Mucosa of descending colon (tissue), 3 donors: ENCODE results near the gene CIB1. TPM values are rescaled to one million over a fixed set of nuclear protein-coding genes. Genes with fewer than 3 reads are reported as not detected.

Experiments
- ATAC-seq: fragments of 200-7000 bp; cut with Tn5 transposase; one replicate; pipeline ENCODE4 v1.9.1; 2020; ENCODE audit warnings: mild to moderate bottlenecking, moderate library complexity
- DNase-seq, 3 donors: peaks; one replicate each; pipeline ENCODE4 v3.0.0-alpha.2; 2020
- H3K36me3 ChIP-seq: fragments of 200-600 bp; one replicate; pipeline ENCODE4 v1.8.0; 2021; ENCODE audit warnings: low read depth, mild to moderate bottlenecking
- H3K4me1 ChIP-seq: fragments of 200-600 bp; one replicate; pipeline ENCODE4 v1.8.0; 2021; ENCODE audit warnings: low read depth, mild to moderate bottlenecking
- H3K4me3 ChIP-seq: fragments of 200-600 bp; one replicate; pipeline ENCODE4 v1.8.0; 2021; ENCODE audit warnings: mild to moderate bottlenecking
- H3K9me3 ChIP-seq: fragments of 200-600 bp; one replicate; pipeline ENCODE4 v1.8.0; 2021; ENCODE audit warnings: mild to moderate bottlenecking
- intact Hi-C, 2 donors: fragments of 100-400 bp; cut with DNase I in 1 of 2; cut with micrococcal nuclease in 1 of 2; formaldehyde crosslinking; loops; one replicate each; pipeline versions ENCODE4 v1.11.0 to v1.11.1; 2022; cut with DNase I, micrococcal nuclease
- total RNA-seq, 3 donors: library from RNA; stranded (reverse); fragmentation: NEBNext Ultra II Directional in 2 of 3; extraction: Animal tissue kit (Norgen Biotek cat#: 25700) in 2 of 3; gene quantifications; one replicate each; pipeline versions ENCODE4 v1.2.1 to v1.2.4, GENCODE V29; 2021 to 2023
- TF ChIP-seq, protein P1 (sequence below): fragments of 200-600 bp; IDR thresholded peaks from one replicate; pipeline ENCODE4 v1.8.0; 2022; ENCODE audit warnings: antibody characterized with exemption, mild to moderate bottlenecking
- donor health status: DM: no; HTN: no; CAD: no; lungs with moderate emphysema.
- donor health status: DM: no; HTN: no; CAD: no.
- donor health status: DM: no; HTN: yes; CAD: no.

Gene CIB1
- total RNA-seq, 3 donors from 2014 or later = 126 to 273 (median 209) TPM

DNA sequence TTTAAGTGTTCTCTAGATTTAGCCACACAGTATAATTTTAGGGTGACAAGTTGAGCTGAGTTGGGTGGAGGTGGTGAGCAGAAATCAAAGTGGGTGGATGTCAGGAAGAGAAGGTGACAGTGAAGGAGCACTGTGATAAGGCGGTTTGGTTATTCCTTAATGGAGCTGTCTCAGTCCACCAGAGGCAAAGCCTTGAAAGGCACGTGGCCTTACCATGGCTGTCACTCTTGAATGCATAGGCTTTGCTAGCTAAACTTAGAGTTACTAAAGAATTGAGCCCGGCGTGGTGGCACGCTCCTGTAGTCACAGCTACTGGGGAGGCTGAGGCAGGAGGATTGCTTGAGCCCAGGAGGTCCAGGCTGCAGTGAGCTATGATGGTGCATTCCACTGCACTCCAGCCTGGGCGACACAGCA lies 15.1 kb upstream of the CIB1 start:
- no peaks in the 10 kb centered on the region for H3K9me3 ChIP-seq
- TF ChIP-seq, protein P1, sequence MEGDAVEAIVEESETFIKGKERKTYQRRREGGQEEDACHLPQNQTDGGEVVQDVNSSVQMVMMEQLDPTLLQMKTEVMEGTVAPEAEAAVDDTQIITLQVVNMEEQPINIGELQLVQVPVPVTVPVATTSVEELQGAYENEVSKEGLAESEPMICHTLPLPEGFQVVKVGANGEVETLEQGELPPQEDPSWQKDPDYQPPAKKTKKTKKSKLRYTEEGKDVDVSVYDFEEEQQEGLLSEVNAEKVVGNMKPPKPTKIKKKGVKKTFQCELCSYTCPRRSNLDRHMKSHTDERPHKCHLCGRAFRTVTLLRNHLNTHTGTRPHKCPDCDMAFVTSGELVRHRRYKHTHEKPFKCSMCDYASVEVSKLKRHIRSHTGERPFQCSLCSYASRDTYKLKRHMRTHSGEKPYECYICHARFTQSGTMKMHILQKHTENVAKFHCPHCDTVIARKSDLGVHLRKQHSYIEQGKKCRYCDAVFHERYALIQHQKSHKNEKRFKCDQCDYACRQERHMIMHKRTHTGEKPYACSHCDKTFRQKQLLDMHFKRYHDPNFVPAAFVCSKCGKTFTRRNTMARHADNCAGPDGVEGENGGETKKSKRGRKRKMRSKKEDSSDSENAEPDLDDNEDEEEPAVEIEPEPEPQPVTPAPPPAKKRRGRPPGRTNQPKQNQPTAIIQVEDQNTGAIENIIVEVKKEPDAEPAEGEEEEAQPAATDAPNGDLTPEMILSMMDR = no peak
- H3K4me3 ChIP-seq = no peak overlapping the region
- H3K4me1 ChIP-seq = peaks cover 15% of the 10 kb centered on the region
- DNase-seq (no peak), ATAC-seq (no peak)
- intact Hi-C loops = no loop called here
- H3K36me3 ChIP-seq = no peaks in the 10 kb centered on the region

DNA sequence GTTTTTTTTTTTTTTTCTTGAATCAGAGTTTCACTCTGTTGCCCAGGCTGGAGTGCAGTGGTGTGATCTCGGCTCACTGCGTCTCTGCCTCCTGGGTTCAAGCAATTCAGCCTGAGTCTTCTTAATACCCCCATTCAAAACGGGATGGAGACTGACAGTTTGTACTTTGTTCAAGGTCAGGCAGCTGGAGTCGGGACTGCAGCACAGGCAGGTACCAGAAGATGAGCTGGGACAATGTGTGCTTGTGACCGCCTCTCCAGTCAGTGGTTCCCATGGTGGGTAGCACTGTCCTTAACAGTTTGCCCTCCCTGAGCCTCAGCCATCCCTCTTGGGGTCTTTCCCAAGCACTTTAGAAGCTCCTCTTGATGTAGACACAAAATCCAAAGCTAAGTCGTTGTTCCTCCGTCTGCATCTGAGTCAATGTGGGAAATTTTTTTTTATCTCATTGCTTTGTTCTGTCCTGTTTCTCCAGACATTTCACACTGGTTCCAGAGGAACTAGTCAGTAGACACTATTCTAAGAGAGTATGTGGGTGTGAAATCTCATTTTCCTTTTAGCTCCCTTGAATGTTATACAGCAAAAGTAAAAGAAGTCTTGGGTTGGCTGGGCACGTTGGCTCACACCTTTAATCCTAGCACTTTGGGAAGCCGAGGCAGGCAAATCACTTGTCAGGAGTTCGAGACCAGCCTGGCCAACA lies 10.3 kb upstream of the CIB1 start:
- ATAC-seq (no peak), DNase-seq (no peak)
- Histone ChIP-seq H3K4me3 (no peak overlapping the region), H3K4me1 (peaks cover 3% of the 10 kb centered on the region), H3K36me3 (no peaks in the 10 kb centered on the region), H3K9me3 (no peaks in the 10 kb centered on the region)
- intact Hi-C loops = no loop called here
- TF ChIP-seq, protein P1 = no peak

DNA sequence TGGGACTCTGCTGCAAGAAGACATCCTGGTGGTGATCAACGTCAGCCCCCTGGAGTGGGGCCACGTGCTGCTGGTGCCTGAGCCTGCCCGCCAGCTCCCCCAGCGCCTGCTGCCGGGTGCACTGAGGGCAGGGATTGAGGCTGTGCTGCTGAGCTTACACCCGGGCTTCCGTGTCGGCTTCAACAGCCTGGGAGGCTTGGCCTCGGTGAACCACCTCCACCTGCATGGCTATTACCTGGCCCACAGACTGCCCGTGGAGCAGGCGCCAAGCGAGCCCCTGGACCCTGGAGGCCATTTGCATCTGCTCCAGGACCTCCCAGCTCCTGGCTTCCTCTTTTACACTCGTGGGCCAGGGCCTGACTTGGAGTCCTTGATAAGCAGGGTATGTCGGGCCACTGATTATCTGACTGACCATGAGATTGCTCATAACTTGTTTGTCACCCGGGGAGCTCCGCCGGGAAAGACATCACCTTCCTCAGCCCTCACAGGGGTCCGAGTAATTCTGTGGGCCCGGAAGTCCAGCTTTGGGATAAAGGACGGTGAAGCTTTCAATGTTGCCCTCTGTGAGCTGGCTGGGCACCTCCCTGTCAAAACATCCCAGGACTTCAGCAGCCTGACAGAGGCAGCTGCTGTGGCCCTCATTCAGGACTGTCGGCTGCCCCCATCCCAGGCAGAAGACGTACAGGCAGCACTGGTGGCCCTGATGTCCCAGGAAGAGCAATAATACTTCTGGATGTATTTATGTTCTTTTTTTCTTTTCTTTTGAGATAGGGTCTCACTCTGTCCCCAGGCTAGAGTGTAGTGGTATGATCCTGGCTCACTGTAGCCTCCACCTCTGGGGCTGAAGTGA lies 7.8 kb upstream of the CIB1 start:
- ATAC-seq = no peak
- Histone ChIP-seq H3K36me3 (no peaks in the 10 kb centered on the region), H3K4me3 (no peak overlapping the region), H3K4me1 (no peaks in the 10 kb centered on the region), H3K9me3 (no peaks in the 10 kb centered on the region)
- DNase-seq = no peak
- intact Hi-C loops = no loop called here
- TF ChIP-seq, protein P1 = no peak

DNA sequence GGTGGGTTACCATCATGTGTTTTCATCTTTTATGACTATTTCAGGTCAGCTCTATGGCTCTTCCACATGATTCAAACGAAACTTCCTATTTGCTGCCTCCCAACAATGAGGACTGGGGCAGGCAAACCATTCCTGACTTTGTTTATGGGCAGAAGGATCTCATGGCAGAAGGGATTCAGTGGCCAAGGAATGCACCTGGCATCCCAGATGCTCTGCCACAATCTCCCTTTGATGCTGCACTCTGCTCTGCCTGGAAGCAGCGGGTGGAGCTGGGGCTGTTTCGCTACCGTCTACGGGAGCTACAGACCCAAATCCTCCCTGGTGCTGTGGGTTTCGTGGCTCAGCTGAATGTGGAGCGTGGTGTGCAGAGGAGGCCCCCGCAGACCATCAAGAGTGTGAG lies 7.1 kb upstream of the CIB1 start:
- intact Hi-C loops = no loop called here
- ATAC-seq (no peak), DNase-seq (no peak)
- Histone ChIP-seq H3K36me3 (no peaks in the 10 kb centered on the region), H3K4me1 (no peaks in the 10 kb centered on the region), H3K9me3 (no peaks in the 10 kb centered on the region), H3K4me3 (no peak overlapping the region)
- TF ChIP-seq, protein P1 = no peak

DNA sequence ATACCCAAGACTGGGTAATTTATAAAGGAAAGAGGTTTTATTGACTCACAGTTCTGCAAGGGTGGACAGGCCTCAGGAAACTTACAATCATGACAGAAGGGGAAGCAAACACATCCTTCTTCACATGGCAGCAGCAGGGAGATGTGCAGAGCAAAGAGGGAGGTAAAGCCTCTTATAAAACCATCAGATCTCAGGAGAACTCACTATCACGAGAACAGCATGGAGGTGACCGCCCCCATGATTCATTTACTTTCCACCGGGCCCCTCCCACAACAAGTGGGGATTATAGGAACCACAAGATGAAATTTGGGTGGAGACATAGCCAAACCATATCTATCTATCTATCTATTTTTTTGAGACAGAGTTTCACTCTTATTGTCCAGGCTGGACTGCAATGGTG lies 5.6 kb upstream of the CIB1 start:
- H3K9me3 ChIP-seq = no peaks in the 10 kb centered on the region
- TF ChIP-seq, protein P1 = no peak
- intact Hi-C loops = no loop called here
- DNase-seq (no peak), ATAC-seq (no peak)
- no peak overlapping the region for H3K4me3 ChIP-seq
- H3K4me1 ChIP-seq = no peaks in the 10 kb centered on the region
- no peaks in the 10 kb centered on the region for H3K36me3 ChIP-seq
